Effector memory CD8-positive, alpha-beta T cell (primary cell): ENCODE data around the gene HEXA.
A peak's percentile ranks its signal among the peaks of the same experiment; 100 is the strongest.

Experiments
- ATAC-seq: fragments of 150-1000 bp; cut with Tn5 transposase; replicated peaks from 2 replicates; pipeline ENCODE4 v1.10.0; 2021; ENCODE audit warnings: mild to moderate bottlenecking, moderate library complexity
- DNase-seq, 3 experiments: peaks; one replicate each; pipeline ENCODE4 v3.0.0; 2021
- H3K27ac Mint-ChIP-seq, 2 donors: one replicate each; pipeline ENCODE4 v1.8.0; 2022; ENCODE audit warnings: mild to moderate bottlenecking in 2 of 2, mixed read lengths in 2 of 2, moderate library complexity in 2 of 2
- H3K27me3 Mint-ChIP-seq, 2 donors: one replicate each; pipeline ENCODE4 v1.8.0; 2022; ENCODE audit warnings: mixed read lengths in 2 of 2
- H3K36me3 Mint-ChIP-seq: one replicate; pipeline ENCODE4 v1.8.0; 2022; ENCODE audit warnings: mild to moderate bottlenecking, moderate library complexity, mixed read lengths; ENCODE audit not compliant: insufficient read depth
- H3K4me1 Mint-ChIP-seq, 2 donors: one replicate each; pipeline ENCODE4 v1.8.0; 2022; ENCODE audit warnings: low read depth in 2 of 2, mixed read lengths in 2 of 2
- H3K4me3 Mint-ChIP-seq, 2 donors: one replicate each; pipeline ENCODE4 v1.8.0; 2022; ENCODE audit warnings: mild to moderate bottlenecking in 2 of 2, mixed read lengths in 2 of 2, moderate library complexity in 2 of 2
- H3K9me3 Mint-ChIP-seq, 2 donors: one replicate each; pipeline ENCODE4 v1.8.0; 2022; ENCODE audit warnings: mixed read lengths in 2 of 2

HEXA gene

DNA sequence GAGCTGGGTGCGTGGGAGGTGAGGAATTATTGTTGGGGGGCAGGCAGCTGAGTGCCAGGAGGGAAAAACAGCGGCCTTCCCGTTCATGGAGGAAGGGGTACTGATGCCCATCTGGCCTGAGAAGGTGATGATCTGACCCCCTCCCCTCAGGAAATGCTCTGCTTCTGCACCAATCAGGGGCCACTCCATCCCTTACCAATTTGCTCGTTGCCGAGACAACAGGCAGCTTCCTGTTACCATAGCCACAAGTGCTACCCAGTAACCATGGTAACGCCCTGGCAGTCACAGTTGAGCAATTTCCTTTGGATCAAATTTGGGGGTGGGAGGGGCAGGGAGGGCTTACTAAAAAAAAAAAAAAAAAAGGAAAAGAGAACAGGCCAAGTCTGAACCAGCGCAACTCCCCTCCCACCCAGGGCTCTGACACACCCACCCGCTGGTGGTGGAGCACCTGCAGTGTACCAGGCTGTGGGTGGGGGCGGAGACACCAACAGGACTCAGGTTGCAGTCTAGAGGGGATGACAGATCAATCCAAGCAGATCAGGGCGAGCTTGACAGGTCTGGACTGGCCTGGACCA is 69.5 kb downstream of the HEXA start:
- H3K4me1 Mint-ChIP-seq: peaks cover 8 to 10% of the 10 kb centered on the region in 2 donors
- peak; percentile 47 to 53 (median 51) for DNase-seq
- H3K27me3 Mint-ChIP-seq: no peaks in the 10 kb centered on the region
- peak overlapping the region; percentile 3 to 84 for H3K27ac Mint-ChIP-seq
- no peaks in the 10 kb centered on the region for H3K9me3 Mint-ChIP-seq
- peak; percentile 89 for ATAC-seq
- H3K4me3 Mint-ChIP-seq: no peak overlapping the region
- peaks cover 9% of the 10 kb centered on the region for H3K36me3 Mint-ChIP-seq

DNA sequence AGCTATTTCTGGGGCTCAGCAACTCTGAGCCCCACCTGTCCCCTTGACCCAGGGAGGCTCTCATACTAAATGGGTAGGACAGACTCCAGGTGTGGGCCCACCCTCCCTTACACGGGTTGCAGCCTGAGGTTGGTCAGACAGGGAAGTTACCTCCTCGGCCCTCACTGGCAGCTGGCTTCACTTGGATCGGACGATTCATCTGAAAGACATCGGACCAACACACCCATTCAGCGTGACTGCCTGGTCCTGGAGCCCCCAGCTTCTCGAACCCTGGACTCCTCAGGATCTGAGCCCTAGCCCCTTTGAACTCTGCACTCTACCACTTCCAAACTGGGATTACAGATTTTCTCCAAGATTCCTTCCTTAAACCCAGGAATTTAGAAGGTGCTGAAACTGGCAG is 71.2 kb downstream of the HEXA start:
- H3K4me3 Mint-ChIP-seq: no peak overlapping the region
- peaks cover 8 to 10% of the 10 kb centered on the region in 2 donors for H3K4me1 Mint-ChIP-seq
- H3K36me3 Mint-ChIP-seq: peaks cover 9% of the 10 kb centered on the region
- H3K27me3 Mint-ChIP-seq: no peaks in the 10 kb centered on the region
- H3K27ac Mint-ChIP-seq: no peak overlapping the region
- no peak for ATAC-seq
- no peak for DNase-seq
- no peaks in the 10 kb centered on the region for H3K9me3 Mint-ChIP-seq

DNA sequence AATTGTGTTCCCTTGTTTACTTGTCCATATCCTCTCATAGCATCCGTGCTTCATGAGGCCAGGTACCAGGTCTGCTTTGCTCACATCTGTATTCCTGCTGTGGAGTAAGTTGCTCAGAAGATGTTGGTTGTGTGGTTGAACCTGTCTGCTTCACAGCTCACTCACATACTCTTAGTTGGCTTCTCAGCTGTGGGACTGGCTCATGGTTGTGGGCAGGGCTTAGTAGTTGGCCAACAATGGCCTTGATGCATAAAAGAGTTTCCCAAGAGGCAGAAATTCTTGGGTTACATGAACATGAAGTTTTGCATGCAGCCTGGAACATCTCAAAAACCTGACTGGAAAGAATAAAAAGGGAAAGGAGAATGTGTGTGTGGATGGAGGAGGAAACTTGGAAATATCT is 72.9 kb downstream of the HEXA start:
- no peaks in the 10 kb centered on the region for H3K9me3 Mint-ChIP-seq
- DNase-seq (no peak), ATAC-seq (no peak)
- no peak overlapping the region for H3K4me3 Mint-ChIP-seq
- peaks cover 9% of the 10 kb centered on the region for H3K36me3 Mint-ChIP-seq
- H3K27me3 Mint-ChIP-seq: no peaks in the 10 kb centered on the region
- peaks cover 8 to 10% of the 10 kb centered on the region in 2 donors for H3K4me1 Mint-ChIP-seq
- no peak overlapping the region for H3K27ac Mint-ChIP-seq
